HepG2 (cell line): ENCODE results near the gene RPTOR.

Experiments
- ATF3 ChIP-seq: sonication (generic); formaldehyde crosslinking; IDR thresholded peaks from 2 replicates; pipeline ENCODE4 v1.4.0; 2020; ENCODE audit warnings: missing genetic modification reagents
- DPF2 ChIP-seq: sonication (generic); formaldehyde crosslinking; IDR thresholded peaks from 2 replicates; pipeline ENCODE4 v1.4.0; 2020; ENCODE audit warnings: mild to moderate bottlenecking, low read depth, missing genetic modification reagents, borderline replicate concordance
- EZH2 ChIP-seq: conservative IDR thresholded peaks from 2 replicates; pipeline ENCODE4 v1.6.1; 2012; ENCODE audit warnings: mild to moderate bottlenecking, low read depth, low read length, moderate library complexity
- HDAC6 ChIP-seq: fragments of 200-600 bp; sonication (generic); IDR thresholded peaks from 2 replicates; pipeline ENCODE4 v1.7.0; 2017; ENCODE audit warnings: mild to moderate bottlenecking, antibody characterized with exemption, low read length, low read depth
- POLR2AphosphoS5 ChIP-seq: IDR thresholded peaks from 2 replicates; pipeline ENCODE4 v1.6.1; 2012; ENCODE audit warnings: low read depth, low read length
- REST ChIP-seq, 2 experiments: IDR thresholded peaks; 2 replicates each; pipeline ENCODE4 v1.6.1; 2011 to 2012; ENCODE audit warnings: low read length in 2 of 2, borderline replicate concordance in 1 of 2, low read depth in 1 of 2, mild to moderate bottlenecking in 1 of 2, moderate library complexity in 1 of 2
- SRF ChIP-seq: IDR thresholded peaks from 2 replicates; pipeline ENCODE4 v1.6.1; 2011; ENCODE audit warnings: mild to moderate bottlenecking, low read depth, low read length, moderate library complexity
- ZNF614 ChIP-seq: IDR thresholded peaks from 2 replicates; pipeline ENCODE4 v1.6.1; 2018; ENCODE audit warnings: missing biosample characterization, missing genetic modification reagents, inconsistent platforms, borderline replicate concordance
- ZSCAN29 ChIP-seq: sonication (generic); formaldehyde crosslinking; conservative IDR thresholded peaks from 2 replicates; pipeline ENCODE4 v1.4.0; 2020; ENCODE audit warnings: mild to moderate bottlenecking, missing genetic modification reagents
- ZSCAN5A ChIP-seq: sonication (generic); formaldehyde crosslinking; IDR thresholded peaks from 2 replicates; pipeline ENCODE4 v1.8.0; 2022; ENCODE audit warnings: mild to moderate bottlenecking, missing genetic modification reagents, borderline replicate concordance

- TF ChIP-seq REST (IDR thresholded peaks at IDR 0.05; ENCODE audit: borderline replicate concordance in 1 of 2, low read depth in 1 of 2, low read length in 2 of 2) (no peak), POLR2AphosphoS5 (no peak), ZSCAN29 (CRISPR knock-in tag) (no peak), ZNF614 (CRISPR knock-in tag) (no peak), EZH2 (no peak), ATF3 (CRISPR knock-in tag) (no peak), HDAC6 (no peak), SRF (no peak), ZSCAN5A (no peak), DPF2 (CRISPR knock-in tag) (no peak)
Observed at GRCh38 chr17:80849119-80849518, 304.5 kb downstream of the RPTOR start.
